HG02943 (cell line): ENCODE results near the gene NFATC2.

Experiments used
- ATAC-seq: cut with Tn5 transposase; IDR thresholded peaks from one replicate; pipeline ENCODE4 v1.9.1; 2021; ENCODE audit warnings: mild to moderate bottlenecking, low read depth, moderate library complexity; ENCODE audit not compliant: unreplicated experiment

Gene NFATC2

DNA sequence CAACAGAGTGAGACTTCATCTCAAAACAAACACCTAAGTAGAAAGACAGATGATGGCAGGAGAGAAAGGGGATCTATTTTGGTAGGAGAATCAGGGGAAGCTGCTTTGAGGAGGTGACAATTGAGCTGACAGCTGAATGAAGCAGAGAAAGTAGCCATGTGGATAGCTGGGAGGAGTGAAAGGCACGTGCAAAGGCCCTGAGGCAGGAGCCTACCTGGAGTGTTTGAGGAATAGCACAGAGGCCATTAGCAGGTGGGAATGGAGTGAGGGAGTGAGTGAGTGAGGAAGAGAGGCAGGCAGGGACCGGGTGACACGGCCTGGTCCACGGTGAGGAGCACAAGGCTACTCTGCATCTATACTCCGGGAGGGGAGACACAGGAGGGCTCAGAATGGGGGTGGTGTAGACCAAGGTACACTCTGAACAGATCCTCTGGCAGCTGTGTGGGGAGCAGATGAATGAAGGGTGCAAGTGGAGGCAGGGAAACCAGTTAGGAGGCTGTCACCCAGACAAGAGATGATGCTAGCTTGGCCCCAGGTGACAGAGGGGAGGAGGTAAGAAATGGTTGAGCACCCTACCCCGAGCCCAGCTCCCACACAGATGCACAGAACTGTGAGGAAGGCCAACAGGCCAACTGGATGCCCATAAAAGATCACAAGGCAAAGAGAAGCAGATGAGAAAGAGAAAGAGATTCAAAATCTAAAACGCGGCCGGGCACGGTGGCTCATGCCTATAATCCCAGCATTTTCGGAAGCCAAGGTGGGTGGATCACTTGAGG is 43.6 kb downstream of the NFATC2 start:
- ATAC-seq, result no peak

GRCh38 chr20:51497542-51498467 is 44.7 kb downstream of the NFATC2 start:
- no peak for ATAC-seq

- no peak for ATAC-seq
These were observed 45.6 kb downstream of the NFATC2 start for GRCh38 chr20:51496964-51497363.

DNA sequence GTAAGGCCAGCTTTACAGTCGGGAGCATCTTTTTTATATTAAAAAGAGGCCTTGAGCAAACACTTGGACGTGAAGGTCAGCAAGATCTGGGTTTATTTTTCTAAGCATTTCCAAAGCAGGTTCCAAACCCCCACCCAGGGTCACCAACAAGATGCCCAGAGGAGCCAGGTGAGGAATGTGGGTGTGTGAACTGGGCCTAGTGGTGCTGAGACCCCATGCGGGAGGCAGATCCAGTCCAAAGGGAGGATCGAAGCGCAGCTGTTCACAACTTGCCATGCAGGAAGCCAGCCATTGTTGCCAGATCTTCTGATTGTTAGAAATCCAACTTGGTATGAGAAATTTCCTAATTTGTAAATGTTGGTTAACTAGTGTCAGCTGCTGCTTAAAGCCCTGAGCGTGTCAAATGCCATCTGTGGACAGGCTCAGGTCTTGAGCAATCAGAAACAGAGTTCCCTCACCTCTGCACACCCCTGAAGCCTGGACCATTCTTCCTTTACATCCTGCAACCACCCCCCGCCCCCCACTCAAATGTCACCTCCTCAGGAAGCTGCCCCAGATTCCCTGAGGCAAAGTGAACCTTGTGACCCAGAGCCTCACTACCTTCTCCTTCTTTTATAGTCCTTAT is 46.5 kb downstream of the NFATC2 start:
- ATAC-seq, result no peak

- ATAC-seq, result no peak
These were observed 47.2 kb downstream of the NFATC2 start for GRCh38 chr20:51495291-51495690.

DNA sequence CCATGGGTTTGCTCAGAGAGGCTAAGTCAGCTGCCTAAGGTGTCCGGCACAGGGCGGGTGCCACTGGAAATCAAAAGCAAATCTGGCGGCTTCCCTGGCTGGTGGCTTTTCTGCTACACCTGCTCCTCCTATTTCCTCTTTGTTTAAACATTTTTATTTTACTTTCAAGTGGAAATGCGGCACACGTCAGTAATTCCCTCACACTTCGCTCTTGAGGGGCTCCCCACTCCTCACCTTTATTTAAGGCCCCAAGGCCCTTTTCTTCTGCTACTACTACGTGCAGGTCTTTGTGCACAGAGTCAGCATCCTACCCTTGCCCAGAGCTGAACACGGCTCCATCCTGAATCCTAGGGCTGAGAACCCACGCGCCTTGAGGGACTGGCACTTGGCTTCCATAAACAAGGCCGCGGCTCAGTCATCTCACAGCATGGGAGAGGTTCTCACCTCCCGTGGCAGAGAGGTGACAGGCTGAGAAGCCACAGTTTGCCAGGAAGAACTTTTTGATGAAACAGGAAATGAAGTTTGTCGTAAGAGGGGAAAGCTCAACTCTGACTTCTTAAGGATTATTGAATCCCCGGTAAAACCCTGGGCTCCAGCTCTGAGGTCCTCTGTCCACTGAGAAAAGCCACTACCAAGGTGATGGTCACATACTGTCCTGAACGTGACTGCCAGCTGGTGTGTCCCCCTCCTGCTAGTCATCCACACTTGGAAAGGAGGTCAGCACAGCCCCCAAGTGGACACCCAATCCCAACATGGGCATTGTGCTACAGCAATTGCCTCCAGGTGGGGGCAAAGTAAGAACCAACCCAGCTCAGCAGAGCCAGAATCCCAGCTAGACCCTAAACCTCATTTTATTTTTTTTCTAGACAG is 48.0 kb downstream of the NFATC2 start:
- no peak for ATAC-seq

GRCh38 chr20:51493346-51493791 is 49.1 kb downstream of the NFATC2 start:
- ATAC-seq, result no peak

GRCh38 chr20:51492167-51493092 is 50.1 kb downstream of the NFATC2 start:
- no peak for ATAC-seq

DNA sequence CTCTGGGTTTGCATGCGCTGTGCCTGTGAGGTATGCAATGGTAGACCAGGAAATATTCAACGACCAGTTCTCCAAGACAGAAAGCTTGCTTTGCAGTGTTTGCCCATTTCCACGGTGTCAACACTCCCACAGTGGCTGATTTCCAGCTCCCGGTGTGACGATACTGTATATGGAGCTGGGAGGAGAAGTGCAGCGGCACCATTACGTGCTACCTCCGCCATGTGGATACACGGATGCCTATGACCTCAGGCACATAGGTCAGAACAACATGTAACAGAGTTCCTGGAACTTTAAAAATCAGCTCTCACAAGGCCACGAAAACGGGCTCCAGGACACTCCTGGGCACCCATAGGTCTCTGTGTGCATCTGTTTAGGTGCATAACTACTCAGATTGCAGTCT is 51.1 kb downstream of the NFATC2 start:
- ATAC-seq, result no peak

DNA sequence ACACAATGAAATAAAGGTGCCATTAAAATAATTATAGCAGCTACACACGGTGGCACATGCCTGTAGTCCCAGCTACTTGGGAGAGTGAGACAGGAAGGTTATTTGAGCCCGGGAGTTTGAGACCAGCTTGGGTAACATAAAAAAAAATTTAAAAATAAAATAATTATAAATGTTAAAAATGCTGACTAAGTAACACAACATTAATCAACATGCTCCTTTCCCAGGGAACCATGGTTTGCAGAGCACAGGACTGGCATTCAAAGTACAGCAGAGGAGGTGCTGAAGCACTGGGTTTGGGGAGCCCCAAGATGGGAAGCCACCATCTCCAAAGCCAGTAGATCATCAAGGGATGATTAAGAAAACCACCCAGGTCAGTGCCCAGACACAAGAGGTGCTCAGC is 51.9 kb downstream of the NFATC2 start:
- no peak for ATAC-seq

DNA sequence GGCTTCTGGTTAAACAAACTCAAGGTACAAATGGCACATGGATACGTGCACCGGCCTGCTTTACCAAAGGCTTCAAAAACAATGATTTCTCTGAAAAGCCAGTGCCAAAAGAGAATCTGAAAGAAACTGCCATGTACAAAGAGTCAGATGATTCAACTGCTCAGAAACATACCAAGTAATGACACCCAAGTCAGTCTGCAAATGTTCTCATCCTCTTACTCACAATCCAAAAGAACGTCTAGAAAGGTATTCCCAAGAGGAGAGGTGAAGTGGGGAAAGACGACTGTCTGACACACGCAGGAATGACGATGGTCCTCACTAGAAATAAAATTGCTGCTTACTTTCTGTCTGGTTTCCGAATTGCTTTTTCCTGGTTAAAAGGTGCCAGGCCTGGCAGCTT is 52.9 kb downstream of the NFATC2 start:
- ATAC-seq, result no peak

GRCh38 chr20:51488331-51488730 is 54.2 kb downstream of the NFATC2 start:
- no peak for ATAC-seq

DNA sequence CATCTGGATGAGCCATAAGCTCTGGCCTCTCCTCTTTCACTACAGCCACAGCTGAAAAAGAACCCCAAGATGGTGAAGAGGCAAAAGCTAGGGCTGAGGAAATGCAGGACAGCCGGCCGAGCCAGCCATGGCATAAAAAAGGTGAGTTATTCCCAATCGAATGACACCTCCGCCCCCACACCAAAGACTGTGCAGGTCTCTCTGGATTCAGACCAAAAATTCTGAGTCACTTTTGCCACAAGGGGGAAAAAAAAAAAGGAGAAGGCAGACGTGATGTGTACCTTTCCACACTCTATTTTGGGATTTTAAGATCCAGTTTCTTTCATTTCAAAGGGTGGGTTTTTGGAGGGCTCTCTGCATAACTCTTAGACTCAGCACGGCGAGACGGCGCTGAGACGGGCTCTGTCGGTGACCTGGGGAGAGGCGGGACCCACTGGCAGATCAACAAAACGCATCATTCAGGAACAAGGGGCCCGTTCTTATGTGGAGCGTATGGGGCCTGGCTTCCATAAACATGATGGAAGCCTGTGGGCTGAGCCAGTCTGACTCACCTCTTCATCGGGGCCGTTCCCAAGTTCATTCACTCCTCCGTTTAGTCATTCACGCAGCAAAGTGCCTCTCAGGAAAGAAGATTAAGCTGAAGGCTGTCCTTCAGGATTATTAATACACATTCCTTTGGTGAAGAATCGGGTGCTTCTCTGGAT is 54.8 kb downstream of the NFATC2 start:
- ATAC-seq, result no peak

- ATAC-seq, result no peak
These were observed 55.4 kb downstream of the NFATC2 start for GRCh38 chr20:51487076-51487475.

DNA sequence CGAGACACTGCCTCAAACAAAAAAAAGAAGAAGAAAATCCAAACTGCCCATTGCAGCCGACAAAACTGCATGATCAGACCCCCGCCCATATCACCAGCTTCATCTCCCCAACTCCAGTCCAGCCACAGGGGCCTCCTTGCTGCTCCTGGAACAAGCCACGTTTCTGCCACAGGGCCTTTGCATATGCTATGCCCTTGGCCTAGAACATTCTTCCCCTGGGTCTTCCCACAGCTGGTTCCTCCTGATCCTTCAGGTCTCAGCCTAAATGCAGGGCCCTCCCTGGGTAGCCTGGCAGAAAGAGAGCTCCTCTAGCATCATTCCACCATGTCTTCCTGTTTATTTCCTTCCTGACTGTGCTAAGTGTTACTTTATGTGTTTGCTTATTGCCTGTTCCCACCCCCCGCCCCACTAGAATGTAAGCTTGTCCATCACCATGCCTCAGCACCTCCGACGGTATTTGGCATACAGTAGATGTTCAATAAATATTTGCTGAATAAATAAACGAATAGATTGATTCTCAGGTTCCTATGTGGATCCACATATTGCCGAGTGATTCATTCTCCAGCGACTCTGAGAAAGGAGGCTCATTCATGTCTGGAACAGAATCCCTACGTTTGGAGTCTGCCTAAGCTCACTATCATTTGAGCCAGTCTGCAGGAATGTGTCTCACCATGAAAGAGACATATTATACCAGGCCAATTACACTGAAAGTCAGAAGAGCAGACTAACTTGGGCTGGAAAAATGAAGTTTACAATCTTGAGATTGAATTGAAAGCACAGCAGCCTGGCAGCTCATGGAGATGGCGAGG is 56.1 kb downstream of the NFATC2 start:
- ATAC-seq, result no peak

- no peak for ATAC-seq
These were observed 57.7 kb downstream of the NFATC2 start for GRCh38 chr20:51484831-51485230.

GRCh38 chr20:51484141-51484815 is 58.2 kb downstream of the NFATC2 start:
- ATAC-seq, result no peak
